Spleen (tissue), 7 donors: ENCODE measurements around the gene KL.

Experiments used
- POLR2A ChIP-seq, 3 donors: fragments of 450-650 bp; IDR thresholded peaks; one replicate each; pipeline ENCODE4 v1.5.1; 2017; ENCODE audit warnings: antibody characterized with exemption in 3 of 3, mild to moderate bottlenecking in 1 of 3
- TF ChIP-seq, protein P1 (sequence below), 11 experiments: fragments of 200-600 bp in 7 of 11; fragments of 450-650 bp in 4 of 11; sonication (generic) in 4 of 11; IDR thresholded peaks in 8 of 11; conservative IDR thresholded peaks in 3 of 11; 1 replicate in 7 of 11; 2 replicates in 4 of 11; pipeline versions ENCODE4 v1.4.0 to v1.8.0; 2016 to 2021; ENCODE audit warnings: antibody characterized with exemption in 11 of 11, inconsistent platforms in 4 of 11, mild to moderate bottlenecking in 1 of 11
- donor health status: DM: no; HTN: no; CAD: no; lungs with moderate emphysema.
- donor health status: DM: no; HTN: no; CAD: no.
- donor health status: DM: no; HTN: no; CAD: no.

DNA sequence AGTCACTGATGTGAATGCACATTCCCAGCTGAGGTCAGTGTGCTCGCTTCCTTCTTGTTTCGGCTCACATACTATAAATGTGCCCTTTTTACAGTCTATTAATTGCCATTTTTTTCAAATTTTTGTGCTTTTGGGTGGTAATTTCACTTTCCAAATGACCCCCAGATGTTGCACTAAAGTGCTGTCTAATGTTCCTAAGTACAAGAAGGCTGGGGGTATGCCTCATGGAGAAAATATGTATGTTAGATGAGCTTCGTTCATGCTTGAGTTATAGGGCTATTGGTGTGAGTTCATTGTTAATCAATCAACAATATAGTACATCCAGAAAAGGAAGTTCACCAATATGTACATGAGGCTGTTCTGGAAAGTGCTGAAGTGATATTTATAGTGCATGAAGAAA, 84.7 kb downstream of the KL start:
- TF ChIP-seq, protein P1, sequence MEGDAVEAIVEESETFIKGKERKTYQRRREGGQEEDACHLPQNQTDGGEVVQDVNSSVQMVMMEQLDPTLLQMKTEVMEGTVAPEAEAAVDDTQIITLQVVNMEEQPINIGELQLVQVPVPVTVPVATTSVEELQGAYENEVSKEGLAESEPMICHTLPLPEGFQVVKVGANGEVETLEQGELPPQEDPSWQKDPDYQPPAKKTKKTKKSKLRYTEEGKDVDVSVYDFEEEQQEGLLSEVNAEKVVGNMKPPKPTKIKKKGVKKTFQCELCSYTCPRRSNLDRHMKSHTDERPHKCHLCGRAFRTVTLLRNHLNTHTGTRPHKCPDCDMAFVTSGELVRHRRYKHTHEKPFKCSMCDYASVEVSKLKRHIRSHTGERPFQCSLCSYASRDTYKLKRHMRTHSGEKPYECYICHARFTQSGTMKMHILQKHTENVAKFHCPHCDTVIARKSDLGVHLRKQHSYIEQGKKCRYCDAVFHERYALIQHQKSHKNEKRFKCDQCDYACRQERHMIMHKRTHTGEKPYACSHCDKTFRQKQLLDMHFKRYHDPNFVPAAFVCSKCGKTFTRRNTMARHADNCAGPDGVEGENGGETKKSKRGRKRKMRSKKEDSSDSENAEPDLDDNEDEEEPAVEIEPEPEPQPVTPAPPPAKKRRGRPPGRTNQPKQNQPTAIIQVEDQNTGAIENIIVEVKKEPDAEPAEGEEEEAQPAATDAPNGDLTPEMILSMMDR (IDR thresholded peaks at IDR 0.05 in 8 of 11, conservative IDR thresholded peaks at IDR 0.05 in 3 of 11): no peak
- no peak for TF ChIP-seq POLR2A (IDR thresholded peaks at IDR 0.05)
